H1 (cell line): ENCODE results near the gene ERVFRD-1. TPM values are rescaled to one million over a fixed set of nuclear protein-coding genes. Genes with fewer than 3 reads are reported as not detected.

Experiments used
- polyA plus RNA-seq, 7 experiments: library from polyadenylated mRNA; depleted of rRNA in 3 of 7; stranded (reverse) in 5 of 7; unstranded in 2 of 7; fragments of >200 nt in 5 of 7; fragments of 200-250 nt in 2 of 7; gene quantifications; 1 replicate in 5 of 7; 2 replicates in 1 of 7; 4 replicates in 1 of 7; pipeline versions ENCODE4 v1.2.1 to v1.2.3, GENCODE V29; 2011 to 2013; ENCODE audit warnings: missing spikeins in 2 of 7, mixed read lengths in 2 of 7
- total RNA-seq: library from RNA; stranded (reverse); fragmentation: NEBNext Ultra II Directional; extraction: Animal tissue kit (Norgen Biotek cat#: 25700); gene quantifications from 2 replicates; pipeline ENCODE4 v1.2.1, GENCODE V29; 2021
- TF ChIP-seq, protein P1 (sequence below): IDR thresholded peaks from 2 replicates; pipeline ENCODE4 v1.6.1; 2012; ENCODE audit warnings: inconsistent platforms

ERVFRD-1 gene
- total and polyA plus RNA-seq, 2 of the 8 experiments (the other 6 are each of a cell fraction or from before 2014, with no cell fraction given): not detected

- TF ChIP-seq, protein P1, sequence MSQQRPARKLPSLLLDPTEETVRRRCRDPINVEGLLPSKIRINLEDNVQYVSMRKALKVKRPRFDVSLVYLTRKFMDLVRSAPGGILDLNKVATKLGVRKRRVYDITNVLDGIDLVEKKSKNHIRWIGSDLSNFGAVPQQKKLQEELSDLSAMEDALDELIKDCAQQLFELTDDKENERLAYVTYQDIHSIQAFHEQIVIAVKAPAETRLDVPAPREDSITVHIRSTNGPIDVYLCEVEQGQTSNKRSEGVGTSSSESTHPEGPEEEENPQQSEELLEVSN: no peak
Measured at GRCh38 chr6:11067348-11067747, 44.2 kb downstream of the ERVFRD-1 start (continued).
